ENCODE data around the gene TAF5L.

GRCh38 chr1:229614701-229615100, 11.2 kb downstream of the TAF5L start:
- TF ChIP-seq EZH2 (IDR thresholded peaks at IDR 0.05; ENCODE audit: insufficient read depth, poor library complexity, severe bottlenecking) (no peak), EZH2phosphoT487 (IDR thresholded peaks at IDR 0.05; ENCODE audit: insufficient read depth, low read depth) (no peak)
